HEK293T (cell line): Measurements from ENCODE around the gene COX5B.

Source experiments
- ARNT ChIP-seq: fragments of 450-650 bp; IDR thresholded peaks from 2 replicates; pipeline ENCODE4 v1.6.1; 2017; ENCODE audit warnings: mild to moderate bottlenecking
- NFRKB ChIP-seq: fragments of 450-650 bp; IDR thresholded peaks from 2 replicates; pipeline ENCODE4 v1.6.1; 2016; ENCODE audit warnings: mild to moderate bottlenecking, moderate library complexity
- PKNOX1 ChIP-seq: fragments of 450-650 bp; IDR thresholded peaks from 2 replicates; pipeline ENCODE4 v1.6.1; 2016

- TF ChIP-seq PKNOX1 (peak; percentile 97), NFRKB (no peak), ARNT (no peak)
Measured at GRCh38 chr2:97662895-97663625, 17.2 kb downstream of the COX5B start.
